Endothelial cell of umbilical vein (primary cell): Measurements from ENCODE around the gene LRP1B. TPM values are rescaled to one million over a fixed set of nuclear protein-coding genes. Genes with fewer than 3 reads are reported as not detected.
"Not testable (repeated sequence)": the region's sequence is repeated elsewhere in the genome, so short reads cannot be mapped to it uniquely, and the experiment has no call there.

Source experiments
- BruUV-seq: library from RNA; stranded (reverse); fragments of 400-500 nt; replicated peaks from 2 replicates; lab custom pipeline; 2021; lab: Mats Ljungman, UMichigan
- CTCF ChIA-PET: fragments of 300-600, 350-600 bp; sonication (Branson Sonifier 250); formaldehyde crosslinking; loops from one replicate; lab custom pipeline; 2021; ENCODE audit warnings: antibody characterized with exemption, inconsistent platforms; lab: Charles Lee
- POLR2A ChIA-PET: fragments of 300-600, 350-600 bp; sonication (Branson Sonifier 250); formaldehyde crosslinking; loops from one replicate; lab custom pipeline; 2021; ENCODE audit warnings: antibody characterized with exemption, inconsistent platforms; lab: Charles Lee
- DNase-seq: peaks from one replicate; pipeline ENCODE4 v3.0.0-alpha.2; 2011; ENCODE audit warnings: low read depth, low spot score
- FAIRE-seq: peaks from 2 replicates; lab custom pipeline; 2011; peaks lifted over from hg19 to GRCh38; lab: Jason Lieb, UNC
- H2AFZ ChIP-seq: 2 replicates; pipeline ENCODE4 v1.6.0; 2012; ENCODE audit warnings: low read depth, low read length, control low read depth, inconsistent platforms
- H3K27ac ChIP-seq: 2 replicates; pipeline ENCODE4 v1.5.1; 2011; ENCODE audit warnings: low read depth, mild to moderate bottlenecking, control low read depth, low read length, moderate library complexity; ENCODE audit not compliant: insufficient read depth
- H3K27me3 ChIP-seq, 2 experiments: 2 replicates each; pipeline versions ENCODE4 v1.6.0 to v1.6.1; 2011; ENCODE audit warnings: low read length in 2 of 2, mixed read lengths in 1 of 2; ENCODE audit not compliant: control insufficient read depth in 2 of 2, insufficient read depth in 2 of 2
- H3K36me3 ChIP-seq, 2 experiments: 2 replicates in 1 of 2; 3 replicates in 1 of 2; pipeline ENCODE4 v1.5.1; 2011; ENCODE audit warnings: low read length in 2 of 2, mild to moderate bottlenecking in 1 of 2, moderate library complexity in 1 of 2; ENCODE audit not compliant: control insufficient read depth in 2 of 2, insufficient read depth in 2 of 2; ENCODE audit errors: extremely low read depth in 1 of 2
- H3K4me1 ChIP-seq: 3 replicates; pipeline ENCODE4 v1.5.1; 2011; ENCODE audit warnings: mild to moderate bottlenecking, low read length; ENCODE audit not compliant: control insufficient read depth, insufficient read depth; ENCODE audit errors: extremely low read depth
- H3K4me2 ChIP-seq: 2 replicates; pipeline ENCODE4 v1.6.1; 2011; ENCODE audit warnings: low read length, control low read depth, mixed read lengths; ENCODE audit not compliant: insufficient read depth
- H3K4me3 ChIP-seq, 3 experiments: fragments of 200-600 bp in 1 of 3; sonication (generic), shearing (Covaris generic) in 1 of 3; replicated peaks in 1 of 3; 2 replicates each; pipeline ENCODE4 v1.5.1; 2011 to 2016; ENCODE audit warnings: control low read depth in 3 of 3, low read length in 3 of 3, mild to moderate bottlenecking in 2 of 3, inconsistent platforms in 1 of 3, low read depth in 1 of 3, moderate library complexity in 1 of 3; ENCODE audit not compliant: insufficient read depth in 1 of 3
- H3K79me2 ChIP-seq: 2 replicates; pipeline ENCODE4 v1.6.0; 2012; ENCODE audit warnings: low read length, inconsistent platforms; ENCODE audit not compliant: control insufficient read depth, insufficient read depth
- H3K9ac ChIP-seq: replicated peaks from 2 replicates; pipeline ENCODE3; 2011; ENCODE audit warnings: low read length, control low read depth; ENCODE audit not compliant: insufficient read depth; ENCODE audit errors: extremely low read depth
- H3K9me1 ChIP-seq: replicated peaks from 3 replicates; pipeline ENCODE4 v1.6.0; 2011; ENCODE audit warnings: mild to moderate bottlenecking, low read length; ENCODE audit not compliant: control insufficient read depth, insufficient read depth; ENCODE audit errors: extremely low read depth
- H3K9me3 ChIP-seq: replicated peaks from 2 replicates; pipeline ENCODE4 v1.5.1; 2012; ENCODE audit warnings: low read length, inconsistent platforms; ENCODE audit not compliant: control insufficient read depth, insufficient read depth
- H4K20me1 ChIP-seq: replicated peaks from 2 replicates; pipeline ENCODE3; 2011; ENCODE audit warnings: mild to moderate bottlenecking, low read length; ENCODE audit not compliant: control insufficient read depth, insufficient read depth; ENCODE audit errors: extremely low read depth
- FOS ChIP-seq: IDR thresholded peaks from 2 replicates; pipeline ENCODE4 v1.6.1; 2011; ENCODE audit warnings: mild to moderate bottlenecking, low read length, moderate library complexity, borderline replicate concordance; ENCODE audit not compliant: insufficient read depth
- dilution Hi-C: fragments of 300-500 bp; cut with MboI; formaldehyde crosslinking; loops from one replicate; pipeline ENCODE4 v1.15.0; 2019; ENCODE audit warnings: low sequenced_read_pairs; ENCODE audit not compliant: extremely low pct_ligation_motif_present
- intact Hi-C: fragments of 100-400 bp; cut with micrococcal nuclease; formaldehyde crosslinking; loops from one replicate; pipeline ENCODE4 v1.10.0; 2022
- polyA plus RNA-seq, 4 experiments: library from polyadenylated mRNA; depleted of rRNA in 3 of 4; stranded (reverse) in 3 of 4; unstranded in 1 of 4; fragments of >200 nt; gene quantifications; 2 replicates each; pipeline versions ENCODE4 v1.2.1 to v1.2.3, GENCODE V29; 2011 to 2012; ENCODE audit warnings: missing spikeins in 1 of 4
- total RNA-seq: library from RNA; stranded (reverse); gene quantifications from 2 replicates; pipeline ENCODE4 v1.2.3, GENCODE V29; 2021

The LRP1B gene
- total and polyA plus RNA-seq, 2 donors (not counting 3 experiments of a cell fraction or from before 2014, with no cell fraction given): 0.03 to 0.07 TPM

DNA sequence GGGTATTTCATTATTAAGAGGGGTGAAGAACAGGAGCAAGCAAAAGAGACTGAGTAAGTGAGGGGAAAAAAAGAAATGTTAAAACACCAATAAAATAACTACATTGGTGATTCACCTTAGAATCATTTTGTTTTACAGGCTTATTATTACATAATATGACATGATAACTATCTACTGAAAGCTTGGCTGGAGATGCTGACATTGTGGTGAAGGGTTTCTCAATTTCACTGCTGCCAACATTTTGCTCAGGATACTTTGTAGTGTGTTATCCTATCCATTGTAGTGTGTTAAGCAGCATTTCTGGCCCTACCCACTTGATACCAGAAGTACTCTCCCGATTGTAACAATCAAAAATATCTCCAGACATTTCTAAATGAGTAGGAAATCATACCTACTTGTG lies 1786.0 kb downstream of the LRP1B start:
- POLR2A ChIA-PET: no interaction called here
- TF ChIP-seq FOS: no peak
- dilution Hi-C loops (no loop called here), intact Hi-C loops (no loop called here)
- no peaks in the 10 kb centered on the region for H3K79me2 ChIP-seq
- no peak overlapping the region for H3K27ac ChIP-seq
- H3K4me1 ChIP-seq: no peaks in the 10 kb centered on the region
- no peak overlapping the region for H3K4me2 ChIP-seq
- no peak overlapping the region for H3K9ac ChIP-seq
- no peak for DNase-seq
- no peak overlapping the region for H2AFZ ChIP-seq
- H3K36me3 ChIP-seq: no peaks in the 10 kb centered on the region
- no TSS peak for BruUV-seq
- CTCF ChIA-PET: no interaction called here
- FAIRE-seq: no peak
- no peaks in the 10 kb centered on the region for H4K20me1 ChIP-seq
- no peaks in the 10 kb centered on the region for H3K9me3 ChIP-seq
- no peaks in the 10 kb centered on the region for H3K9me1 ChIP-seq
- no peaks in the 10 kb centered on the region for H3K27me3 ChIP-seq
- H3K4me3 ChIP-seq: no peak overlapping the region

DNA sequence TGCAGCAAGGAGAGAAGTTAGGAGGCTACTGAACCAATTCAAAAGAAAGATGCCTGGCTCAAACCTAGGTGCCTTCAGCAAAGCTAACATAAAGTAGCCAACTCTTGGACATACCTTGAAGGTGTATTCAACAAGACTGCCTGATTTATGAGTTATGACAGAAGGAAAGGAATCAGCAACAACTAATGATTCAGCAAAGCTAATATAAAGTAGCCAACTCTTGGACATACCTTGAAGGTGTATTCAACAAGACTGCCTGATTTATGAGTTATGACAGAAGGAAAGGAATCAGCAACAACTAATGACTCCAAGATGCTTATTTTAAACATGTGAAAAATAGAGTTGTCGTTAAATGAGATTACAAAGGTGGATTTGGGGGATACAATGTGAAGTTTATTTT lies 1786.5 kb downstream of the LRP1B start:
- H3K4me3 ChIP-seq, H3K79me2 ChIP-seq, H3K27ac ChIP-seq, H2AFZ ChIP-seq, intact Hi-C loops, H3K27me3 ChIP-seq, CTCF ChIA-PET, H3K36me3 ChIP-seq, H3K9me1 ChIP-seq, DNase-seq, H4K20me1 ChIP-seq, dilution Hi-C loops, H3K9me3 ChIP-seq, FAIRE-seq, H3K9ac ChIP-seq, BruUV-seq, H3K4me2 ChIP-seq, POLR2A ChIA-PET, H3K4me1 ChIP-seq: not testable (repeated sequence)
